Measurements from ENCODE around the gene TIMM13. TPM values are rescaled to one million over a fixed set of nuclear protein-coding genes. Genes with fewer than 3 reads are reported as not detected.

Gene TIMM13
- total and polyA plus RNA-seq, 2 of the 8 experiments (the other 6 are each of a cell fraction or from before 2014, with no cell fraction given), result 270 to 275 TPM

DNA sequence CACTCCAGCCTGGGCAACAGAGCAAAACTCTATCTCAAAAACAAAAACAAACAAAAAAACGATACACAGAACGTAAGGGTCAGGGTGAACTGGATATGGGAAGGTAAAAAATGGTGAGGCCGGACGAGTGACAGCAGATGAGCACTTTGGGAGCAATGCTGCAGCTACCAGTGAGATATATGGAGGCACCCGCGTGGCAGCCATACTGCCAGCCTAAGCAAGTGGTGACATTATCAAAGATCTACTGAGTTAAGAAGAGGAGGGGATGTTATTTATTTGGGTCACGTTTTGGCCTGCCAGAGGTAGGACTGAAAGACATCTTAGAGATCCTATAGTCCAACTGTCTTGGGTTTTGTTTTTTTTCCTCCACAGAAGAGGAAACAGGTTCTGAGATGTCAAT is 14.2 kb downstream of the TIMM13 start:
- no peaks in the 10 kb centered on the region for H3K79me1 ChIP-seq (ENCODE audit: low read depth, low read length)
- FAIRE-seq (no peak), DNase-seq (ENCODE audit: low read depth in 1 of 2, low spot score in 2 of 2) (no peak)
- H3K79me2 ChIP-seq (ENCODE audit: control insufficient read depth in 1 of 2, insufficient read depth in 2 of 2, low read length in 2 of 2), result no peaks in the 10 kb centered on the region
- ChIA-PET POLR2A (ENCODE audit: partially characterized antibody) (interaction anchor here (1.0 to 5.8 kb wide), 3 partner anchors 9 to 16 kb away, joined by 3 to 32 read pairs (median 11); partner anchors contain the start of gene TIMM13), CTCF (ENCODE audit: partially characterized antibody) (interaction anchor here (1.2 to 1.7 kb wide), 3 partner anchors 9 to 198 kb away, joined by 3 to 6 read pairs (median 3); no protein-coding TSS in a partner anchor)
- H4K8ac ChIP-seq (ENCODE audit: extremely low read depth, insufficient read depth, low read length), result no peak overlapping the region
- H3K4me3 ChIP-seq (ENCODE audit: extremely low read depth in 1 of 4, insufficient read depth in 2 of 4, low read depth in 3 of 4, low read length in 4 of 4), result no peak overlapping the region
- no peak overlapping the region for H2BK120ac ChIP-seq (replicated peaks; ENCODE audit: low read depth, low read length)
- no peak for TF ChIP-seq ASH2L (IDR thresholded peaks at IDR 0.05; ENCODE audit: low read length)
- TF ChIP-seq EZH2 (IDR thresholded peaks at IDR 0.05; ENCODE audit: low read depth, low read length, severe bottlenecking), result no peak
- TF ChIP-seq ATF2 (IDR thresholded peaks at IDR 0.05; ENCODE audit: low read length), result no peak
- TF ChIP-seq NRF1 (IDR thresholded peaks at IDR 0.05; ENCODE audit: low read depth, low read length), result no peak
- TF ChIP-seq RXRA (IDR thresholded peaks at IDR 0.05; ENCODE audit: insufficient read depth, low read depth, low read length), result no peak
- TF ChIP-seq RBBP5 (IDR thresholded peaks at IDR 0.05; ENCODE audit: borderline replicate concordance, low read depth, low read length), result no peak
- no peak for TF ChIP-seq ZNF274 (IDR thresholded peaks at IDR 0.05; ENCODE audit: borderline replicate concordance, extremely low read depth, low read length)
- no peak for TF ChIP-seq POLR2A (IDR thresholded peaks at IDR 0.05; ENCODE audit: control extremely low read depth in 1 of 2, low read depth in 2 of 2, low read length in 2 of 2)
- TF ChIP-seq NANOG (IDR thresholded peaks at IDR 0.05; ENCODE audit: insufficient read depth, low read depth, low read length, poor library complexity, severe bottlenecking), result no peak
- TF ChIP-seq SAP30 (IDR thresholded peaks at IDR 0.05; ENCODE audit: insufficient read depth, insufficient replicate concordance, low read length), result no peak
- TF ChIP-seq RFX5 (IDR thresholded peaks at IDR 0.05; ENCODE audit: borderline replicate concordance, low read depth, low read length), result no peak
- no peak for TF ChIP-seq TCF12 (IDR thresholded peaks at IDR 0.05; ENCODE audit: low read depth, low read length)
- WGBS, 2 experiments (ENCODE audit: extremely low coverage in 1 of 2, insufficient coverage in 1 of 2, insufficient read length in 1 of 2, insufficient replicate concordance in 2 of 2, low coverage in 1 of 2, low lambda C conversion rate in 2 of 2, missing lambda C conversion rate in 1 of 2), result 85% methylated on average over 7 of the region's 7 CpGs; no CpG with 5 or more reads in 1 of the 2 experiments
- no peak overlapping the region for H3K14ac ChIP-seq (ENCODE audit: insufficient read length)
- no peak overlapping the region for H2BK12ac ChIP-seq (ENCODE audit: low read depth, low read length)
- no peak overlapping the region for H3K4me2 ChIP-seq (ENCODE audit: insufficient read depth in 1 of 2, low read depth in 2 of 2, low read length in 2 of 2)
- H3K9ac ChIP-seq (replicated peaks in 1 of 4; ENCODE audit: extremely low read depth in 1 of 4, low read depth in 3 of 4, low read length in 3 of 4), result no peak overlapping the region
- no peak overlapping the region for H2AFZ ChIP-seq (ENCODE audit: low read length)
- H3K18ac ChIP-seq (ENCODE audit: extremely low read depth, low read length), result no peak overlapping the region
- H3K4me1 ChIP-seq (replicated peaks in 1 of 4; ENCODE audit: control insufficient read depth in 3 of 4, insufficient read depth in 4 of 4, low read length in 3 of 4), result peaks cover 0 to 4% (median 0%) of the 10 kb centered on the region in 4 experiments; a peak in 2 of 7 replicates
- no peak overlapping the region for H2BK5ac ChIP-seq (ENCODE audit: low read depth, low read length)
- H3K4ac ChIP-seq (replicated peaks; ENCODE audit: insufficient read length, low read depth, low read length), result no peak overlapping the region
- no peaks in the 10 kb centered on the region for H3K23me2 ChIP-seq (ENCODE audit: low read depth, low read length)
- H2AK5ac ChIP-seq (ENCODE audit: low read depth, low read length), result no peak overlapping the region
- H3K9me3 ChIP-seq (ENCODE audit: insufficient read depth in 2 of 2, low read depth in 1 of 2, low read length in 1 of 2), result peaks cover 0 to 3% of the 10 kb centered on the region in 2 experiments; a peak in 1 of 4 replicates
- H3K36me3 ChIP-seq (ENCODE audit: control insufficient read depth in 2 of 4, insufficient read depth in 4 of 4, low read length in 3 of 4), result no peaks in the 10 kb centered on the region; a peak in 2 of 8 replicates
- H2BK20ac ChIP-seq (ENCODE audit: low read length), result no peak overlapping the region
- no peak overlapping the region for H3K27ac ChIP-seq (ENCODE audit: low read depth, low read length)
- no peak overlapping the region for H2BK15ac ChIP-seq (ENCODE audit: low read length)
- no peaks in the 10 kb centered on the region for H4K20me1 ChIP-seq (replicated peaks in 1 of 2; ENCODE audit: control insufficient read depth in 1 of 2, insufficient read depth in 2 of 2, low read length in 2 of 2)
- H3K27me3 ChIP-seq (replicated peaks in 1 of 4; ENCODE audit: control insufficient read depth in 3 of 4, extremely low read depth in 1 of 4, insufficient read depth in 3 of 4, low read length in 3 of 4), result peaks cover 0 to 2% (median 0%) of the 10 kb centered on the region in 4 experiments; a peak in 3 of 7 replicates
- no peak overlapping the region for H4K91ac ChIP-seq (replicated peaks; ENCODE audit: insufficient read length, low read length)
- no peak overlapping the region for H3K23ac ChIP-seq (ENCODE audit: insufficient read length)
- no peak overlapping the region for H3K56ac ChIP-seq (replicated peaks; ENCODE audit: insufficient read length, low read depth, low read length)
- no peak overlapping the region for H4K5ac ChIP-seq (ENCODE audit: insufficient read length, low read depth, low read length)

Data from H1 (cell line).